ENCODE results near the gene RYK.

Gene RYK

DNA sequence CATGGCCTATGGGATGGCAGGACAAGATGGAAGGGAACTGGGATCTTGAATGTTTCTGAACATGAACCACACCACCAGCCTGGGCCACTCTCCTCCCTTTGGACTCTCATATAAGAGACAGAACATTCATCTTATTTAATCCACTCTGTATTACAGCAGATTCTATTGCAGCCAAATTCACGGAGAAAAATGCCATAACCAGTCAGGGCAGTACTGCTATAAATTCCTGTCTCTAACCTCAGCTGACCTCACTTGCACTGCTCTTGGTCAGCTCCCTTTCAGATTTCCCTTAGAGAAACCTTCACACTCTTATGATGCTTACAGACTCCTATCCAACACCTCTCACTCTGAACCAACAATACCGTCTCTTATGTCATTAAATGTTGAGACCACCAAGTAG lies 101.4 kb downstream of the RYK start:
- TF ChIP-seq, protein P1, sequence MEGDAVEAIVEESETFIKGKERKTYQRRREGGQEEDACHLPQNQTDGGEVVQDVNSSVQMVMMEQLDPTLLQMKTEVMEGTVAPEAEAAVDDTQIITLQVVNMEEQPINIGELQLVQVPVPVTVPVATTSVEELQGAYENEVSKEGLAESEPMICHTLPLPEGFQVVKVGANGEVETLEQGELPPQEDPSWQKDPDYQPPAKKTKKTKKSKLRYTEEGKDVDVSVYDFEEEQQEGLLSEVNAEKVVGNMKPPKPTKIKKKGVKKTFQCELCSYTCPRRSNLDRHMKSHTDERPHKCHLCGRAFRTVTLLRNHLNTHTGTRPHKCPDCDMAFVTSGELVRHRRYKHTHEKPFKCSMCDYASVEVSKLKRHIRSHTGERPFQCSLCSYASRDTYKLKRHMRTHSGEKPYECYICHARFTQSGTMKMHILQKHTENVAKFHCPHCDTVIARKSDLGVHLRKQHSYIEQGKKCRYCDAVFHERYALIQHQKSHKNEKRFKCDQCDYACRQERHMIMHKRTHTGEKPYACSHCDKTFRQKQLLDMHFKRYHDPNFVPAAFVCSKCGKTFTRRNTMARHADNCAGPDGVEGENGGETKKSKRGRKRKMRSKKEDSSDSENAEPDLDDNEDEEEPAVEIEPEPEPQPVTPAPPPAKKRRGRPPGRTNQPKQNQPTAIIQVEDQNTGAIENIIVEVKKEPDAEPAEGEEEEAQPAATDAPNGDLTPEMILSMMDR (IDR thresholded peaks at IDR 0.05; ENCODE audit: low read depth, low read length) = no peak
- no peak overlapping the region for H3K4me3 ChIP-seq (ENCODE audit: low read depth, low read length)

DNA sequence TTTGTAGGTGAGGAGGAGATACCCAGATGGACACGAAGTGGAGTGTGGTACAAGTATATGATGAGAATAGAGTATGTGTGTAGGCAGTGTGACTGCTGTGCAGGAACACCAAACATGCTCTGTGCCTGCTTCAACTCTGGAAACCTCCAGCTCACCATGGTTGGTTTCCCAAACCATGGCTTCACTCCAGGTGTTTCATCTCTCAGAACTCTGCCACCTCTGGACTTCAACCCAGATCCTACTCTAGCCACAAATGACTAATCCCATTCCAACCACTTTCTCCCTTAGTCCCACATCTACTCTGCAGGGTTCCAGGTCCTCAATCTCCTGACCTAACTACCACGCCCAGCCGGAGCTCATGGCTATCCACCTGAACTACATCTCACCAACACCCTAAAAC lies 102.1 kb downstream of the RYK start:
- TF ChIP-seq, protein P1 (IDR thresholded peaks at IDR 0.05; ENCODE audit: low read depth, low read length) = no peak

DNA sequence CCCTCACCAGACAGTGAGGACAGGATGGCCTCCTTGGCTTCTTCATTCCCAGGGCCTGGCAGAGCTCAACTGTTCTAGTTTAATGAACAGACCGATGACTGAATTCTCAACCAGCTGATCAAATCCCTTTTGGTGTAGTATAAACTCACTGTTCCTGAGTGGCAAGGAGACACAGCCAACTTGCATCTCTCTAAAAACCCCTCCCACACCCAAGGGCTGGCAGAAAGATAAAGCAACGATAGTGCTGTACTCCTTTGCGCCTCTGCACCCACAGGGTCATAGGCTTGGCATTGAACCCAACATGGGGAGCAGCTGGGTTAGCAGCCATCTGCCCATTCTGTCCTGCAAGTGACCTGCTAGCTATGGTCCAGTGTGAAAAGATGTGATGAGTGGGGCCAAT lies 103.2 kb downstream of the RYK start:
- no peak overlapping the region for H3K4me3 ChIP-seq (ENCODE audit: low read depth, low read length)
- TF ChIP-seq, protein P1 (IDR thresholded peaks at IDR 0.05; ENCODE audit: low read depth, low read length) = no peak

More for the DNA sequence above, 102.1 kb downstream of the RYK start:
- no peak overlapping the region for H3K4me3 ChIP-seq (ENCODE audit: low read depth, low read length)

DNA sequence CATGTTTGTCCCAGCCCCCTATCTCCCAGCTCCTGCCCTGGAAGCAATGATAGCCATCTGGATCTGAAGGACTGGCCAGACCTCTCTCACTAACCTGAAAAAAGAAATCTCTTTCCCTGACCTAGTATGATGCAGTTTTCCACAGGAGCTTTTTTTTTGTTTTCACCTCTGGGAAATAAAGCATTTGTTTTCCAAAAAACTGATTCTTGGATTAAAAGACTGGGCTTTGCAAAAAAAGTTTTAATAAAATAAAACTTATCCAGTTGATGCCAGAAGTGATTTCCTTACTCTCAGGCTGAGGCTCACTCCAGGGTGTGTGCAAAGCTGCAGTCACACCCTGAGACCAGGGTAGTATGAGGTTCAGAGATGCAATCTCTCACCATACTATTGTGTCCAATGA lies 104.0 kb downstream of the RYK start:
- TF ChIP-seq, protein P1 (IDR thresholded peaks at IDR 0.05; ENCODE audit: low read depth, low read length) = no peak
- no peak overlapping the region for H3K4me3 ChIP-seq (ENCODE audit: low read depth, low read length)

DNA sequence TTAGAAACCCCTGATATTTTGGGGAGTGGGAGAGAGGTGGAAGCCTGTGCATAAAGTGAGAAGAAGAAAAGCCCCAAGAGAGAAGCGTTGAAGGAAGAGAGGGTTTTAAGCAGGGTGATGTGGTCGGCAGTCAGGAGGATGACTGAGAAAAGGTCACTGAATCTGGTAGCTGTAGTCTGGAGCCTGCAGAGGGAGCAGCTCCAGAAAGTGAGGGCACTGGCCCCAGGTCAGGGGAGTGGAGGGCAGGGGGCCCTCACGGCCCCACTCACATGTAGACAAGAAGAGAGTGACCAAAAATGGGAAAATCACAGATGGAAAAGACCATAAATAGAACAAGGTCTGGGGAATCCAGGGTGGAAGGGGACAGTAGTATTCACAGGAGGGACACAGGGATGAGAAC lies 105.5 kb downstream of the RYK start:
- no peak overlapping the region for H3K4me3 ChIP-seq (ENCODE audit: low read depth, low read length)
- TF ChIP-seq, protein P1 (IDR thresholded peaks at IDR 0.05; ENCODE audit: low read depth, low read length) = no peak

DNA sequence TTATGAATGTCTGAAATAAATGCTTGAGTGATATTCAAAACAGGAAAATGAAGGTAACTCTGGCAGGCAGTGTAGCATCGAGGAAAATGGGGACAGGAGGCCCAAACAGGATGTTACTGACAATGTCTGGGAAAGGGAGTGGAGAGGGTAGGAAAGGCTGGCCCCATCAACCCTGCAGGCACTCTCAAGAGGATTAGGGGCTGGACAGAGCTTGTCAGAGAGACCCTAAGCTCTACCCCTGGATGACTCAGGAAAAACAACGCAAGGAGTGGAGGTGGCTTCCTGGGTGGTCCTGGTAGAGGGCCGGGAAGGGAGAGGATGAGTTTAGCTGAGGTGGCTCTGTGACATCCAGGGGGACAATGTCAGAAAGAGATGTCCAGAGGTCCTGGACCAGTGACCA lies 106.0 kb downstream of the RYK start:
- TF ChIP-seq, protein P1 (IDR thresholded peaks at IDR 0.05; ENCODE audit: low read depth, low read length) = no peak
- no peak overlapping the region for H3K4me3 ChIP-seq (ENCODE audit: low read depth, low read length)

DNA sequence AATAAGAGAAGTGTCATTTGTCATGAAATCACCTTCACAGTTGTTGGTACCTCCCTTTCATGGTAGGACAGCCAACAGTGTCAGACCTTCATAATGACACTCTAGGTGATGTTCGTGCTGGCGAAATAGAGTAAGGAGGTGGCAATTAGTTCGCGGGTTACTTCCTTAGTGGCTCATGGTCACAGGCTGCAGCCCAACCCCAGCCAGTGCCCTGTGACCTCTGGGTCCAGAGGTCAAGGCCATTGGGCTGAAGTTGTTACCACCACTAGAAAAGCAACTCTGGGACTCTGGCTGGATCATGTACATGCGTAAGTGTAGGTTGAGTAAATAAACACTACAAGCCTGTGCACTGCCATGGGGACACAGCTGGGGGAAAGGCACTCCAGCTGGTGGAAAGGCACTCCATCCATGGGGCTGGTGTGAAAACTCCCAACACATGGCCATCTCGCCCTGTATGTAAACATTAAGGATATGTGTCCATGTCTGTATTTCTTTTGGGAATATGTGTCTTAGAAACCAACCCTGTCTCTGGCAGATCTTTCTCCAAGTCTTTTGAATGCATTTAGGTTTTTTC lies 106.7 kb downstream of the RYK start:
- TF ChIP-seq, protein P1 (IDR thresholded peaks at IDR 0.05; ENCODE audit: low read depth, low read length) = no peak
- no peak overlapping the region for H3K4me3 ChIP-seq (ENCODE audit: low read depth, low read length)

All from WI38 (cell line).